Thyroid gland (tissue), 4 donors: ENCODE results near the gene EHBP1L1. TPM values are rescaled to one million over a fixed set of nuclear protein-coding genes. Genes with fewer than 3 reads are reported as not detected.

Experiments used
- DNase-seq, 2 donors: peaks; one replicate each; pipeline ENCODE4 v3.0.0-alpha.2; 2019
- H3K27ac ChIP-seq, 3 donors: fragments of 200-600 bp; sonication (generic); 1 replicate in 2 of 3; 2 replicates in 1 of 3; pipeline ENCODE4 v1.5.1; 2016 to 2019; ENCODE audit warnings: mild to moderate bottlenecking in 1 of 3, moderate library complexity in 1 of 3
- H3K27me3 ChIP-seq: fragments of 200-600 bp; sonication (generic); one replicate; pipeline ENCODE4 v1.5.1; 2019
- H3K36me3 ChIP-seq, 2 donors: fragments of 200-600 bp; sonication (generic); one replicate each; pipeline ENCODE4 v1.5.1; 2016 to 2019
- H3K4me1 ChIP-seq, 2 donors: fragments of 200-600 bp; sonication (generic); one replicate each; pipeline ENCODE4 v1.5.1; 2017 to 2019
- H3K4me3 ChIP-seq, 3 donors: fragments of 200-600 bp; sonication (generic); replicated peaks in 1 of 3; 1 replicate in 2 of 3; 2 replicates in 1 of 3; pipeline ENCODE4 v1.5.1; 2016; ENCODE audit warnings: mild to moderate bottlenecking in 1 of 3
- H3K9me3 ChIP-seq: fragments of 200-600 bp; sonication (generic); one replicate; pipeline ENCODE4 v1.5.1; 2017
- CTCF ChIP-seq, 6 experiments: fragments of 200-600 bp in 3 of 6; fragments of 450-650 bp in 3 of 6; sonication (generic) in 3 of 6; IDR thresholded peaks; one replicate each; pipeline ENCODE4 v1.5.1; 2016 to 2019; ENCODE audit warnings: antibody characterized with exemption in 6 of 6, mild to moderate bottlenecking in 2 of 6, inconsistent platforms in 1 of 6, moderate library complexity in 1 of 6
- POLR2A ChIP-seq, 2 donors: fragments of 450-650 bp; IDR thresholded peaks; one replicate each; pipeline ENCODE4 v1.6.1; 2017; ENCODE audit warnings: antibody characterized with exemption in 2 of 2, mild to moderate bottlenecking in 2 of 2, moderate library complexity in 1 of 2
- WGBS, 2 donors: methylation state at CpG; one replicate each; pipeline ENCODE4 v1.1.5; 2017; 5-methylcytosine and 5-hydroxymethylcytosine counted together
- intact Hi-C: fragments of 100-400 bp; cut with DNase I; formaldehyde crosslinking; loops from one replicate; pipeline ENCODE4 v1.15.1; 2023
- total RNA-seq, 4 donors: library from RNA; depleted of rRNA; stranded (reverse); fragments of >200 nt; gene quantifications; one replicate each; pipeline ENCODE4 v1.2.3, GENCODE V29; 2016

EHBP1L1 gene
- total RNA-seq, 4 donors from 2014 or later: 8.6 to 18.8 (median 12.0) TPM

- H3K27me3 ChIP-seq: no peaks in the 10 kb centered on the region
- intact Hi-C loops: loop anchor here (5.0 kb wide), 2 partner anchors 34 to 691 kb away; no protein-coding TSS in a partner anchor
- TF ChIP-seq CTCF (IDR thresholded peaks at IDR 0.05) (no peak), POLR2A (IDR thresholded peaks at IDR 0.05) (no peak)
- no peak overlapping the region for H3K4me3 ChIP-seq
- no peak overlapping the region for H3K27ac ChIP-seq
- H3K9me3 ChIP-seq: no peaks in the 10 kb centered on the region
- peaks cover 36 to 51% of the 10 kb centered on the region in 2 donors for H3K36me3 ChIP-seq
- peaks cover 16 to 17% of the 10 kb centered on the region in 2 donors for H3K4me1 ChIP-seq
- 79 to 85% methylated on average over 26 to 30 of the region's 33 CpGs for WGBS, 2 donors
- DNase-seq: no peak
Measured at GRCh38 chr11:65617990-65618751, 42.3 kb downstream of the EHBP1L1 start.

- Histone ChIP-seq H3K4me3 (no peak overlapping the region), H3K27ac (no peak overlapping the region), H3K36me3 (peaks cover 42 to 57% of the 10 kb centered on the region in 2 donors), H3K27me3 (no peaks in the 10 kb centered on the region), H3K9me3 (no peaks in the 10 kb centered on the region), H3K4me1 (peaks cover 12 to 13% of the 10 kb centered on the region in 2 donors)
- WGBS, 2 donors: 66 to 87% methylated on average over 8 to 14 of the region's 14 CpGs
- DNase-seq: no peak
- TF ChIP-seq CTCF (IDR thresholded peaks at IDR 0.05) (no peak), POLR2A (IDR thresholded peaks at IDR 0.05) (no peak)
- intact Hi-C loops: loop anchor here (5.0 kb wide), 2 partner anchors 34 to 691 kb away; no protein-coding TSS in a partner anchor
Measured at GRCh38 chr11:65618763-65619162, 42.9 kb downstream of the EHBP1L1 start.

GRCh38 chr11:65619281-65619928, 43.6 kb downstream of the EHBP1L1 start:
- 92 to 93% methylated on average over 2 to 14 of the region's 29 CpGs for WGBS, 2 donors
- H3K4me1 ChIP-seq: peaks cover 11 to 13% of the 10 kb centered on the region in 2 donors
- no peak overlapping the region for H3K27ac ChIP-seq
- H3K9me3 ChIP-seq: no peaks in the 10 kb centered on the region
- H3K4me3 ChIP-seq: no peak overlapping the region
- no peaks in the 10 kb centered on the region for H3K27me3 ChIP-seq
- H3K36me3 ChIP-seq: peaks cover 48 to 63% of the 10 kb centered on the region in 2 donors
- TF ChIP-seq POLR2A (IDR thresholded peaks at IDR 0.05) (no peak), CTCF (IDR thresholded peaks at IDR 0.05) (no peak)
- no peak for DNase-seq
- intact Hi-C loops: loop anchor here (5.0 kb wide), 2 partner anchors 33 to 692 kb away; no protein-coding TSS in a partner anchor

GRCh38 chr11:65620666-65621065, 44.8 kb downstream of the EHBP1L1 start:
- Histone ChIP-seq H3K9me3 (no peaks in the 10 kb centered on the region), H3K27me3 (no peaks in the 10 kb centered on the region), H3K4me1 (peaks cover 7 to 13% of the 10 kb centered on the region in 2 donors), H3K4me3 (no peak overlapping the region), H3K36me3 (peaks cover 59 to 75% of the 10 kb centered on the region in 2 donors), H3K27ac (no peak overlapping the region)
- 77 to 92% methylated on average over 5 to 11 of the region's 19 CpGs for WGBS, 2 donors
- TF ChIP-seq POLR2A (IDR thresholded peaks at IDR 0.05): no peak
- no peak for TF ChIP-seq CTCF (IDR thresholded peaks at IDR 0.05)
- no peak for DNase-seq
- intact Hi-C loops: no loop called here

- Histone ChIP-seq H3K4me3 (no peak overlapping the region), H3K36me3 (peaks cover 67 to 81% of the 10 kb centered on the region in 2 donors), H3K27me3 (no peaks in the 10 kb centered on the region), H3K4me1 (peaks cover 5 to 9% of the 10 kb centered on the region in 2 donors), H3K9me3 (no peaks in the 10 kb centered on the region), H3K27ac (no peak overlapping the region)
- TF ChIP-seq CTCF (IDR thresholded peaks at IDR 0.05) (no peak), POLR2A (IDR thresholded peaks at IDR 0.05) (no peak)
- intact Hi-C loops: no loop called here
- WGBS, 2 donors: 95 to 97% methylated on average over 13 to 14 of the region's 14 CpGs
- no peak for DNase-seq
Measured at GRCh38 chr11:65621460-65621859, 45.6 kb downstream of the EHBP1L1 start.
